Neuronal stem cell (in vitro differentiated cells): ENCODE data around the gene APOA1.

Source experiments
- DNase-seq: peaks from one replicate; pipeline ENCODE4 v3.0.0-alpha.2; 2013; ENCODE audit warnings: low spot score
- H2AFZ ChIP-seq: one replicate; pipeline ENCODE4 v1.6.1; 2013; ENCODE audit warnings: mild to moderate bottlenecking, low read length, inconsistent platforms
- H2AK5ac ChIP-seq: 2 replicates; pipeline ENCODE4 v1.6.1; 2013; ENCODE audit warnings: low read depth, mild to moderate bottlenecking, inconsistent platforms, low read length, moderate library complexity, mixed read lengths
- H2BK120ac ChIP-seq: 2 replicates; pipeline ENCODE4 v1.6.1; 2013; ENCODE audit warnings: low read depth, mild to moderate bottlenecking, inconsistent platforms, low read length, moderate library complexity, mixed read lengths
- H2BK12ac ChIP-seq: one replicate; pipeline ENCODE4 v1.6.1; 2013; ENCODE audit warnings: low read length, inconsistent platforms
- H2BK15ac ChIP-seq: 2 replicates; pipeline ENCODE4 v1.6.1; 2013; ENCODE audit warnings: mild to moderate bottlenecking, low read length, inconsistent platforms, mixed read lengths
- H2BK5ac ChIP-seq: one replicate; pipeline ENCODE4 v1.6.1; 2013; ENCODE audit warnings: inconsistent platforms, mild to moderate bottlenecking, low read length, moderate library complexity
- H3K14ac ChIP-seq: one replicate; pipeline ENCODE4 v1.6.1; 2013; ENCODE audit warnings: low read length, inconsistent platforms
- H3K18ac ChIP-seq: 2 replicates; pipeline ENCODE4 v1.6.1; 2013; ENCODE audit warnings: low read length, inconsistent platforms
- H3K23ac ChIP-seq: 2 replicates; pipeline ENCODE4 v1.6.1; 2013; ENCODE audit warnings: low read depth, mild to moderate bottlenecking, mixed read lengths, low read length, inconsistent platforms; ENCODE audit not compliant: poor library complexity
- H3K27ac ChIP-seq: replicated peaks from 3 replicates; pipeline ENCODE4 v1.5.1; 2013; ENCODE audit warnings: low read length, inconsistent platforms
- H3K27me3 ChIP-seq, 3 experiments: 2 replicates each; pipeline ENCODE4 v1.6.1; 2013; ENCODE audit warnings: low read length in 3 of 3, mild to moderate bottlenecking in 2 of 3, inconsistent platforms in 1 of 3, low read depth in 1 of 3, mixed read lengths in 1 of 3, moderate library complexity in 1 of 3; ENCODE audit not compliant: control insufficient read depth in 3 of 3, insufficient read depth in 3 of 3
- H3K36me3 ChIP-seq, 2 donors: replicated peaks in 1 of 2; 2 replicates each; pipeline ENCODE4 v1.6.1; 2013; ENCODE audit warnings: low read length in 2 of 2; ENCODE audit not compliant: control insufficient read depth in 2 of 2, insufficient read depth in 2 of 2
- H3K4ac ChIP-seq: 2 replicates; pipeline ENCODE4 v1.6.1; 2013; ENCODE audit warnings: inconsistent platforms, mild to moderate bottlenecking, low read length, moderate library complexity
- H3K4me1 ChIP-seq, 2 donors: 1 replicate in 1 of 2; 2 replicates in 1 of 2; pipeline ENCODE4 v1.6.1; 2013; ENCODE audit warnings: low read length in 2 of 2, low read depth in 1 of 2; ENCODE audit not compliant: control insufficient read depth in 2 of 2, insufficient read depth in 1 of 2
- H3K4me2 ChIP-seq: one replicate; pipeline ENCODE4 v1.6.1; 2013; ENCODE audit warnings: mild to moderate bottlenecking, low read length, inconsistent platforms; ENCODE audit not compliant: insufficient read depth, poor library complexity, severe bottlenecking
- H3K4me3 ChIP-seq, 2 donors: 2 replicates each; pipeline ENCODE4 v1.5.1; 2013; ENCODE audit warnings: low read length in 2 of 2, mild to moderate bottlenecking in 2 of 2, inconsistent platforms in 1 of 2, moderate library complexity in 1 of 2
- H3K79me1 ChIP-seq: one replicate; pipeline ENCODE4 v1.6.1; 2013; ENCODE audit warnings: low read depth, mild to moderate bottlenecking, inconsistent platforms, low read length, moderate library complexity
- H3K9ac ChIP-seq: one replicate; pipeline ENCODE4 v1.6.1; 2013; ENCODE audit warnings: mild to moderate bottlenecking, low read depth, low read length, inconsistent platforms; ENCODE audit not compliant: poor library complexity
- H3K9me3 ChIP-seq, 2 donors: replicated peaks in 1 of 2; 2 replicates each; pipeline versions ENCODE3 to v1.6.1; 2013; ENCODE audit warnings: low read length in 2 of 2, mild to moderate bottlenecking in 2 of 2, inconsistent platforms in 1 of 2, low read depth in 1 of 2, mixed read lengths in 1 of 2, moderate library complexity in 1 of 2; ENCODE audit not compliant: control insufficient read depth in 2 of 2, insufficient read depth in 1 of 2
- H4K8ac ChIP-seq: one replicate; pipeline ENCODE4 v1.6.1; 2013; ENCODE audit warnings: low read depth, mild to moderate bottlenecking, inconsistent platforms, low read length, moderate library complexity
- H4K91ac ChIP-seq: one replicate; pipeline ENCODE4 v1.6.1; 2013; ENCODE audit warnings: low read length, low read depth, mild to moderate bottlenecking, inconsistent platforms; ENCODE audit not compliant: poor library complexity
- WGBS, 2 donors: extraction: QIAGEN DNeasy Blood & Tissue Kit; methylation state at CpG; one replicate each; pipeline ENCODE4 v1.1.7; 2013; ENCODE audit warnings: missing lambda C conversion rate in 2 of 2, mixed read lengths in 1 of 2; ENCODE audit not compliant: insufficient read length in 2 of 2, insufficient replicate concordance in 1 of 2; ENCODE audit errors: extremely low coverage in 2 of 2; 5-methylcytosine and 5-hydroxymethylcytosine counted together

Gene APOA1

DNA sequence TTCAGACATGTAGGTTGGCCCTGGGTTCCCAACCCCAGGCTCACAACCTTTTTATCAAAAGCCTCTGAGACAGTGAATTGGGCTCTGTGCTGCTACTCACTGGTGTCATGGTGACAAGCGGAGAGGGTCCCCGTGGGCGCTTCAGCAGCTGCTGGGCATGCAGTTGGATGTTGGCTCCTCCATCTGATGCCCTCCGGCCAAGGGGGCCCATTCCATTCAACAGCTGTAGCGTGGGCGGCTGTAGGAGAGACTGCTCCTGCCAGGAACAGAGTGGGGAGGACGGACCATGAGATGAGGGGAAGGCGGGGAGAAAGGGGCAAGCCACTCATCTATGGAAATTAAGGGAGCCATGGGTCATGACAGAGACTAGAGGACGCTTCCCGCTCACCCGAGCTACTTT, 36.0 kb upstream of the APOA1 start:
- H3K79me1 ChIP-seq = no peaks in the 10 kb centered on the region
- H2BK15ac ChIP-seq = no peak overlapping the region
- peak overlapping the region; percentile 63 for H2BK5ac ChIP-seq
- H2BK120ac ChIP-seq = no peak overlapping the region
- no peak overlapping the region for H3K14ac ChIP-seq
- H3K4me1 ChIP-seq = no peaks in the 10 kb centered on the region
- no peak overlapping the region for H2BK12ac ChIP-seq
- no peak overlapping the region for H2AK5ac ChIP-seq
- no peak overlapping the region for H3K4me2 ChIP-seq
- peaks cover 31 to 84% of the 10 kb centered on the region in 2 donors for H3K36me3 ChIP-seq
- H3K27ac ChIP-seq = no peak overlapping the region
- H4K8ac ChIP-seq = no peak overlapping the region
- H2AFZ ChIP-seq = no peak overlapping the region
- no peak overlapping the region for H3K4ac ChIP-seq
- no peak overlapping the region for H4K91ac ChIP-seq
- H3K4me3 ChIP-seq = no peak overlapping the region
- H3K27me3 ChIP-seq = no peaks in the 10 kb centered on the region
- H3K9ac ChIP-seq = no peak overlapping the region
- WGBS, 2 donors = no CpG with 5 or more reads among the region's 11 CpGs
- H3K9me3 ChIP-seq = no peaks in the 10 kb centered on the region
- no peak for DNase-seq
- no peak overlapping the region for H3K23ac ChIP-seq
- no peak overlapping the region for H3K18ac ChIP-seq

DNA sequence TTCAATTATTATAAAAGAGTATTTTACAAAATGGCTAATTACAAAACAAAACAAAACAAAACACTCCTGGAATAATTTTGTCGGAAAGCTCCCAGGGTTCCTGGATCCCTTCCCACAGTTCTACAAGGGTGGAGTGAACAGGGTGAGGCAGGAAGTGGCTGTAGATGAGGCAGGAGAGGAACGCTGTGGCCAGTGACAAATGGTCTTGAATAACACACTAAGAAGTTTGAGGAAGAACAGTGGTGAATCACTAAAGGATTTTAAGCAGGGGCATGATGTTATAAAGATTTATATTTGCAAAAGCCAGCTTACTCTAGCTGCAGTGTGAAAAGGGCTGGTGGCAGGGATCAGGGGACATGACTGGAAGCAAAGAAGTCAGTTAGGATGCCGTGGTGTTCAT, 33.8 kb upstream of the APOA1 start:
- H3K9me3 ChIP-seq = no peaks in the 10 kb centered on the region
- DNase-seq = no peak
- H2BK5ac ChIP-seq = no peak overlapping the region
- no peak overlapping the region for H2AFZ ChIP-seq
- no peak overlapping the region for H3K14ac ChIP-seq
- H2BK15ac ChIP-seq = no peak overlapping the region
- no peak overlapping the region for H2BK12ac ChIP-seq
- H4K91ac ChIP-seq = no peak overlapping the region
- H3K27ac ChIP-seq = no peak overlapping the region
- H3K4me3 ChIP-seq = no peak overlapping the region
- no peaks in the 10 kb centered on the region for H3K27me3 ChIP-seq
- no peaks in the 10 kb centered on the region for H3K4me1 ChIP-seq
- H3K23ac ChIP-seq = no peak overlapping the region
- no peak overlapping the region for H3K4ac ChIP-seq
- no peak overlapping the region for H3K9ac ChIP-seq
- H2AK5ac ChIP-seq = no peak overlapping the region
- no peak overlapping the region for H4K8ac ChIP-seq
- no peak overlapping the region for H3K18ac ChIP-seq
- H3K79me1 ChIP-seq = no peaks in the 10 kb centered on the region
- no peak overlapping the region for H2BK120ac ChIP-seq
- peaks cover 41 to 96% of the 10 kb centered on the region in 2 donors for H3K36me3 ChIP-seq
- no CpG with 5 or more reads among the region's 3 CpGs for WGBS, 2 donors
- H3K4me2 ChIP-seq = no peak overlapping the region

- no peak overlapping the region for H3K14ac ChIP-seq
- no peak overlapping the region for H3K4me2 ChIP-seq
- H3K18ac ChIP-seq = no peak overlapping the region
- H2BK12ac ChIP-seq = no peak overlapping the region
- H2AK5ac ChIP-seq = no peak overlapping the region
- no peak overlapping the region for H2AFZ ChIP-seq
- no CpG with 5 or more reads among the region's 3 CpGs for WGBS, 2 donors
- no peak overlapping the region for H3K9ac ChIP-seq
- no peak overlapping the region for H2BK15ac ChIP-seq
- no peaks in the 10 kb centered on the region for H3K4me1 ChIP-seq
- H3K36me3 ChIP-seq = peaks cover 41 to 97% of the 10 kb centered on the region in 2 donors
- H3K9me3 ChIP-seq = no peaks in the 10 kb centered on the region
- no peak for DNase-seq
- H3K27ac ChIP-seq = no peak overlapping the region
- no peak overlapping the region for H2BK120ac ChIP-seq
- H4K91ac ChIP-seq = no peak overlapping the region
- no peak overlapping the region for H3K4ac ChIP-seq
- H3K4me3 ChIP-seq = no peak overlapping the region
- H3K79me1 ChIP-seq = no peaks in the 10 kb centered on the region
- no peaks in the 10 kb centered on the region for H3K27me3 ChIP-seq
- no peak overlapping the region for H2BK5ac ChIP-seq
- no peak overlapping the region for H3K23ac ChIP-seq
- no peak overlapping the region for H4K8ac ChIP-seq
These were observed 32.6 kb upstream of the APOA1 start for GRCh38 chr11:116870054-116870453.

- H3K36me3 ChIP-seq = peaks cover 41 to 97% of the 10 kb centered on the region in 2 donors
- H3K23ac ChIP-seq = no peak overlapping the region
- WGBS, 2 donors = no CpG with 5 or more reads among the region's 4 CpGs
- no peak overlapping the region for H3K9ac ChIP-seq
- H3K4me2 ChIP-seq = no peak overlapping the region
- H2BK12ac ChIP-seq = no peak overlapping the region
- no peak overlapping the region for H3K18ac ChIP-seq
- H2AFZ ChIP-seq = no peak overlapping the region
- no peak overlapping the region for H2AK5ac ChIP-seq
- no peak overlapping the region for H2BK15ac ChIP-seq
- H4K8ac ChIP-seq = no peak overlapping the region
- H3K9me3 ChIP-seq = no peaks in the 10 kb centered on the region
- no peak overlapping the region for H2BK120ac ChIP-seq
- H3K4me1 ChIP-seq = no peaks in the 10 kb centered on the region
- no peak overlapping the region for H3K14ac ChIP-seq
- H3K27me3 ChIP-seq = no peaks in the 10 kb centered on the region
- no peak overlapping the region for H4K91ac ChIP-seq
- DNase-seq = no peak
- no peak overlapping the region for H3K4me3 ChIP-seq
- H3K4ac ChIP-seq = no peak overlapping the region
- H3K79me1 ChIP-seq = no peaks in the 10 kb centered on the region
- H2BK5ac ChIP-seq = no peak overlapping the region
- H3K27ac ChIP-seq = no peak overlapping the region
These were observed 32.2 kb upstream of the APOA1 start for GRCh38 chr11:116869610-116870009.
